Thyroid gland (tissue), 4 donors: ENCODE results near the gene SST.

ENCODE experiments used
- CTCF ChIP-seq, 6 experiments: fragments of 200-600 bp in 3 of 6; fragments of 450-650 bp in 3 of 6; sonication (generic) in 3 of 6; IDR thresholded peaks; one replicate each; pipeline ENCODE4 v1.5.1; 2016 to 2019; ENCODE audit warnings: antibody characterized with exemption in 6 of 6, mild to moderate bottlenecking in 2 of 6, inconsistent platforms in 1 of 6, moderate library complexity in 1 of 6
- POLR2A ChIP-seq, 2 donors: fragments of 450-650 bp; IDR thresholded peaks; one replicate each; pipeline ENCODE4 v1.6.1; 2017; ENCODE audit warnings: antibody characterized with exemption in 2 of 2, mild to moderate bottlenecking in 2 of 2, moderate library complexity in 1 of 2

GRCh38 chr3:187696021-187696420 is 25.8 kb upstream of the SST start:
- TF ChIP-seq POLR2A (IDR thresholded peaks at IDR 0.05): no peak
- no peak for TF ChIP-seq CTCF (IDR thresholded peaks at IDR 0.05)
